ENCODE measurements around the gene TTLL6. TPM values are rescaled to one million over a fixed set of nuclear protein-coding genes. Genes with fewer than 3 reads are reported as not detected.

Gene TTLL6
- total and polyA plus RNA-seq, 11 donors: 0.07 to 0.55 (median 0.15) TPM; not detected in 8

GRCh38 chr17:48770954-48771353, 46.1 kb downstream of the TTLL6 start:
- Histone ChIP-seq H3K27ac (no peak overlapping the region), H3K27me3 (peaks cover 0 to 49% (median 18%) of the 10 kb centered on the region in 9 donors), H3K4me1 (no peaks in the 10 kb centered on the region), H3K4me3 (no peak overlapping the region), H3K9me3 (peaks cover 0 to 3% (median 0%) of the 10 kb centered on the region in 12 donors), H3K36me3 (no peaks in the 10 kb centered on the region)
- 47 to 53% (median 50%) methylated on average over 3 of the region's 3 CpGs for WGBS, 4 donors
- no peak for TF ChIP-seq POLR2A (IDR thresholded peaks at IDR 0.05)
- TF ChIP-seq CTCF (IDR thresholded peaks at IDR 0.05): no peak
- no peak for DNase-seq
- ATAC-seq: no peak
- intact Hi-C loops (cut with DNase I): no loop called here

- H3K9me3 ChIP-seq: no peaks in the 10 kb centered on the region
- DNase-seq (no peak), ATAC-seq (no peak)
- intact Hi-C loops (cut with DNase I): no loop called here
- WGBS, 4 donors: 76 to 94% (median 81%) methylated on average over 5 of the region's 5 CpGs
- H3K27me3 ChIP-seq: peaks cover 0 to 47% (median 13%) of the 10 kb centered on the region in 9 donors
- no peaks in the 10 kb centered on the region for H3K4me1 ChIP-seq
- H3K4me3 ChIP-seq: no peak overlapping the region
- no peaks in the 10 kb centered on the region for H3K36me3 ChIP-seq
- TF ChIP-seq CTCF (IDR thresholded peaks at IDR 0.05) (no peak), POLR2A (IDR thresholded peaks at IDR 0.05) (no peak)
- H3K27ac ChIP-seq: no peak overlapping the region
Observed at GRCh38 chr17:48769009-48769675, 47.9 kb downstream of the TTLL6 start.

- DNase-seq (no peak), ATAC-seq (no peak)
- Histone ChIP-seq H3K27ac (no peak overlapping the region), H3K4me1 (no peaks in the 10 kb centered on the region), H3K9me3 (no peaks in the 10 kb centered on the region), H3K36me3 (no peaks in the 10 kb centered on the region), H3K4me3 (no peak overlapping the region), H3K27me3 (peaks cover 0 to 57% (median 13%) of the 10 kb centered on the region in 9 donors)
- 71 to 85% (median 79%) methylated on average over 4 of the region's 4 CpGs for WGBS, 4 donors
- intact Hi-C loops (cut with DNase I): no loop called here
- TF ChIP-seq CTCF (IDR thresholded peaks at IDR 0.05): no peak
- TF ChIP-seq POLR2A (IDR thresholded peaks at IDR 0.05): no peak
Observed at GRCh38 chr17:48767263-48767774, 49.7 kb downstream of the TTLL6 start.

GRCh38 chr17:48761114-48761513, 55.9 kb downstream of the TTLL6 start:
- TF ChIP-seq POLR2A (IDR thresholded peaks at IDR 0.05) (no peak), CTCF (IDR thresholded peaks at IDR 0.05) (no peak)
- H3K27ac ChIP-seq: no peak overlapping the region
- H3K4me3 ChIP-seq: no peak overlapping the region
- intact Hi-C loops (cut with DNase I): no loop called here
- peaks cover 7 to 90% (median 52%) of the 10 kb centered on the region in 9 donors for H3K27me3 ChIP-seq
- H3K9me3 ChIP-seq: no peaks in the 10 kb centered on the region
- WGBS, 4 donors: 65 to 93% (median 76%) methylated on average over 6 of the region's 6 CpGs
- DNase-seq (no peak), ATAC-seq (no peak)
- peaks cover 0 to 4% (median 0%) of the 10 kb centered on the region in 12 donors for H3K4me1 ChIP-seq
- H3K36me3 ChIP-seq: no peaks in the 10 kb centered on the region
